Measurements from ENCODE around the gene ZNF146.

DNA sequence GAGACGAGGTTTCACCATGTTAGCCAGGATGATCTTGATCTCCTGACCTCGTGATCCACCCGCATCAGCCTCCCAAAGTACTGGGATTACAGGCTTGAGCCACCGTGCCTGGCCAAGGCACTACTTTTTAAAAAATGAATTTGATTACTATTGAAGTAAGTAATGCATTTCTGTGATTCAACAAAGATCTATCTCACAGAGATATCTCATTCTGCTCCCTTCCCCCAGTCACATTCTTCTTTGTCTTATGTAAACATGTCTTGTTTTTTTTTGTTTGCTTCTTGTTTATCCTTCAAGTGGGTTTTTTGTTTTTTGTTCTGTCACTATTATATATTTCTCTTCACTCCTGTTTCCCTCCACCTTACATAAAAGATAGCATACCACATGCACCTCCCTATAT, 6.6 kb downstream of the ZNF146 start:
- TF ChIP-seq EP300 (IDR thresholded peaks at IDR 0.05; ENCODE audit: borderline replicate concordance in 1 of 2, low read depth in 2 of 2, low read length in 2 of 2) (no peak), POLR2A (IDR thresholded peaks at IDR 0.05; ENCODE audit: control extremely low read depth in 1 of 2, low read depth in 2 of 2, low read length in 2 of 2) (no peak), CHD2 (IDR thresholded peaks at IDR 0.05; ENCODE audit: low read length) (no peak)
